COLO829 (cell line): ENCODE results near the gene PDCD6IP.
"Not testable (repeated sequence)": the region's sequence is repeated elsewhere in the genome, so short reads cannot be mapped to it uniquely, and the experiment has no call there.

ENCODE experiments used
- DNase-seq: peaks from one replicate; pipeline ENCODE4 v3.0.0; 2012; ENCODE audit warnings: low spot score

PDCD6IP gene

DNA sequence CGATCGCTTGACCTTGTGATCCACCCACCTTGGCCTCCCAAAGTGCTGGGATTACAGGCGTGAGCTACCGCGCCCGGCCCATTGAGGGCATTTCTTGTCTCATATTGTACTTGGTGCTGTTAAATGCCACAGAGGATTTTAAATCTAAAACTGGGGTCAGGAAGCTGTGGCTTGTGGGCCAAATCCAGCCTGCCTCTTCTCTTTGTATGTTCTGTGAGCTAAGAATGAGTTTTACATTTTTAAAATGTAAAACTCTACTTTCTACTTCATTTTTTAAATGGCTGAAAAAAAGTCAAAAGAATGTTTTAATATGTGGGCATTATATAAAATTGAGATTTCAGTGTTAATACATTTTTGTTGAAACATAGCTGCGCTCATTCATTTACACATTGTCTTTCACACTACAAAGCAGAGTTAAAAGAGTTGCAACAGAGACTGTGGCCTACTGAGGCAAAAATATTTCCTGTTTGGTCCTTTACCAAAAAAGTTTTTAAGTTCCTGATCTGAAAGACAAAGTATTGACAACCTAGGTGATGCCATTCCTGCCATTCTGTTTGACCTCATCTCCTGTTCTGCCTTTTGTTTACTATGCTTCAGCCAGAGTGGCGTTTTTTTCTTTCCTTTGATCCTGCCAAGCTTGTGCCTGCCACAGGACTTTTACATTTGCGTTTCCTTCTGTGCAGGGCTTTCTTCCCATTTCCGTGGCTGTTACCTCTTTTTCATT lies 50.4 kb downstream of the PDCD6IP start:
- DNase-seq: no peak

DNA sequence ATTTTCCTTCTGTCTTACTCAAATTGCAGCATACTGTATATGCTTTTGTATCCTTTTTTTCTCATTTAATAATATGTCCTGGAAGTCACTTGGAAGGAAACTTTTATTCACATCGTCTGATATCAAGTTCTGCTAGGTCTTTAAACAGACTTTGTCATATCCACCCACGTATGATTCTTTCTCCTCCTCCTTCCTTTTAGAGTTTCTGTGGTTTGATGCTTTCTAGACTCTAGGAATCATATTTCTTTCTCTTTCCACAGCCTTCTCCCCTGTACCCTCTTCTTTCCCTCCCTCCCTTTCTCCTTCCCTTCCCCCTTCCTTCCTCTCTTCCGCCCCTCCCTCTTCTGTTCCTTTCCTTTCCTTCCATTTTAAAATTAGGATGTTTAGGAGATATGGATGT lies 52.2 kb downstream of the PDCD6IP start:
- DNase-seq: not testable (repeated sequence)

DNA sequence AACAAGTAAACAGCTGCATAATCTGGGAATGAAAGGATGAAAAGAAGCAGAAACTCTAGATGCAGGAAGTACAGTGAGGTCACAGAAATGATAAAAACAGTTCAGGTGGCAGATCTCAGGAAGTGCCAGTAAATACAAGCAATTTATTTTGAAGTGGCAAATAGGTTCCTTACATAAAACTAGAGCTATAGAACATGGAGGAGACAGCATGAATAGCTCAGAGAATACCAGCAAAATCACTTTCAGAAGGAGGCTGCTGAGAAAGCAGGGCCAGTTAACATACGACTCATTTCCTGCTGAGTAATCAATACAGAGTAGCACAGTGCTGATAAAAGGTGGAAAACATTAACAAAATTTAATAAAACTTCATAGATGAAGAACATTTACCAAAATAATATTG lies 57.0 kb downstream of the PDCD6IP start:
- not testable (repeated sequence) for DNase-seq

DNA sequence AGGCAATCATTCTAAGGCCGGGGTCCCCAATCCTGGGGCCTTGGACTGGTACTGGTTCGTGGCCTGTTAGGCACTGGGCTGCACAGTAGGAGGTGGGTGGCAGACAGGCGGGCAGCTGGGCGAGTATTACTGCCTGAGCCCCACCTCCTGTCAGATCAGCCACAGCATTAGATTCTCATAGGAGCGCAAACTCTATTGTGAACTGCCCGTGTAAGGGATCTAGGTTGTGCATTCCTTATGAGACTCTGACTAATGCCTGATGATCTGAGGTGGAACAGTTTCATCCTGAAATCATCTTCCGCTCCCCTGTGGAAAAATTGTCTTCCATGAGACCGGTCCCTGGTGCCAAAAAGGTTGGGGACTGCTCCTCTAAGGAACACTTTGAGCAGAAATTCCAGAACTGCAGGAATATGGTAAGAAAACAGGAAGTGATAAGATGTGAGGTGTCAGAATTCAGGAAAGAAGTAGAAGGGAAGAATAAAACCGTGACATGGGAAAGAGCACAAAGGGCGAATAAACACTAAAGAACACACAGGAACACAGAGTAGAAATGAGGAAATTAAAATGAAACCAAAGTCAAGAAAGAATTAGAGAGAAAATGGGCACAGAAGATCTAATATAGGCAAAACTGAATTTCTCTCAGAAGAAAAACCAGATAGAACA lies 57.6 kb downstream of the PDCD6IP start:
- no peak for DNase-seq

DNA sequence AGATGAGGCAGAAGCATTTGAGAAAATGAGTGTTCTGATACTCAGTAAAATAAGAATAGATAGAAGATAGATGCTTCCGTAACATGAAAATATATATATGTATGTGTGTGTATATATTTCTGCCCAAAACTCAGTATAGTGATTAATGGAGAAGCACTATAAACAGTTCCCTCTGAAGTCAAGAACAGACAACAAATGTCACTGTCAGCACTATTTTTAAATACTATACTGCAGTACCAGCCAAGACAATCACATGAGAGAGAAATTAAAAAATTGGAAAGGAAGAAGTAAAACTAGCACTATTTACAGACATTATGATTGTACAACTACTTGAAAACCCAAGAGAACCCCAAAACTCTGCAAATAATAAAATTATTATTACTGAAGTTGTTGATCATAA lies 59.3 kb downstream of the PDCD6IP start:
- DNase-seq: not testable (repeated sequence)

DNA sequence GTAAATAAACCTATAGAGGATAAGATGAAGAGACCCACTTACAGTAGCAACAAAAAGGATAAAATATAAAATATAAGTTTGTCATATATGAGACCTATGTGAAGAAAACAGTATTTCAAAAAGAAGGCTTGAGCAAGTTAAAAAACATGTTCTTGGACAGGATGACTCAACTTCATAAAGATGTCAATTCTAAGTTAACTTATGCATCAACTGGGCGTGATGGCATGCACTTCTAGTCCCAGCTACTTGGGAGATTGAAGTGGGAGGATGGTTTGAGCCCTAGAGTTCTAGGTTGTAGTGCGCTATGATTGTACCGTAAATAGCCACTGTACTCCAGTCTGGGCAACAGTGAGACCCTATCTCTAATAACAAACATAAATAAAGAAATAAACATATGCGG lies 59.7 kb downstream of the PDCD6IP start:
- no peak for DNase-seq

DNA sequence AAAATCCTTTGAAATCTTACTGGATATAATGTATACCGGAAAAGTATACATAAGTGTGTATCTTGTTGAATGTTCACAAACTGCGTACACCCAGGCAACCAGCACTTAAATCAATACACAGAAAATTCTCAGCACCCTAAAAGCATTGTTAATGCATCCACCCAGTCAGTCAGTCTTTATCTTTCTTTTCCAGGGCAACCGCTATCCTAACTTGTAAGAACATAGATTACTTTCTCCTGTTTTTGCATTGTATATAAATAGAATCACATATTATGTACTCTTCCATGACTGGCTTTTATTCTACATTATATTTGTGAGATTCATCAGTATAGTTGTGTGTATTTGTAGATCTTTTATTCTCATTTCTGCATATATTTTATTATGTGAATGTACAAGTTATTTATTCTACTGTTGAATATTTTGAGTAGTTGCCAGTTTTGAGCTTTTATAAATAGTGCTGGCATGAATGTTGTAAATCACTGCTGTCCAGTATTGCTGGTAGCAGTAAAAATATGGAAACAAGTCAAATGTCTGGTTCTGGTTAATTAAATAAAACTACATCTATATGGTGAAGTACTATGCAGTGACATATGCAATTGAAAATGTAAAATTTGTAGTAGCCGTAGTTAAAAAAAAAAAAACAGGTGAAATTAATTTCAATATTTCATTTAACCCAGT lies 62.1 kb downstream of the PDCD6IP start:
- DNase-seq: no peak

DNA sequence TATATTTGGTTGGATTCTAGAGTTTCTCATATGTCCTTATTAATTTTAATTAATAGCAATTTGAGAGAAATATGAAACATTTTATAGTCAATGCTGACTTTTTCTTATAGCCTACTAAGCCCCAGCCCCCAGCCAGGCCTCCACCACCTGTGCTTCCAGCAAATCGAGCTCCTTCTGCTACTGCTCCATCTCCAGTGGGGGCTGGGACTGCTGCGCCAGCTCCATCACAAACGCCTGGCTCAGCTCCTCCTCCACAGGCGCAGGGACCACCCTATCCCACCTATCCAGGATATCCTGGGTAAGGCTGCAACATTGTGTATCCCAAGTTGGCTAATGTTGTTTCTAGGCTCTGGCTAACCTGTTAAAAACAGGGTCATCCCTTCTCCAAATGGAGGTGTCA lies 66.7 kb downstream of the PDCD6IP start:
- DNase-seq: no peak

DNA sequence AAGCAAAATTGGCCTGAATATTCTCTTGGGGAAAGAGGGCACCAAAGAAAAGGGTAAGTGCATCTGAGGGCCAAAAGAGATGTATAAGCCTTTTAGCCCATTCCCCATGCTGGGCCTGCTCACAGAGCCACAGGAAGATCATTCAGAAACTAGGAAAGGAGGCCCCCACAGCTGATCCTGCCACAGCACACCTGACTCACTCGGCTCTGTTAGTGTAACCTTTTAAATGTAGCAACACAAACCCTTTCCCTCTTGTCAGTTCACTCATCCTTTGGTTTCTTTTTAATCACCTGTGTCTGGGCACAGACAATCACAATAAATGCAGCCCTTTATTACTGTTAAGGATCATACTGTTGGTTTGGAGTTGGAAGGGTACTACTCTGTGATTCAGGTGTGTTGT lies 69.9 kb downstream of the PDCD6IP start:
- no peak for DNase-seq

DNA sequence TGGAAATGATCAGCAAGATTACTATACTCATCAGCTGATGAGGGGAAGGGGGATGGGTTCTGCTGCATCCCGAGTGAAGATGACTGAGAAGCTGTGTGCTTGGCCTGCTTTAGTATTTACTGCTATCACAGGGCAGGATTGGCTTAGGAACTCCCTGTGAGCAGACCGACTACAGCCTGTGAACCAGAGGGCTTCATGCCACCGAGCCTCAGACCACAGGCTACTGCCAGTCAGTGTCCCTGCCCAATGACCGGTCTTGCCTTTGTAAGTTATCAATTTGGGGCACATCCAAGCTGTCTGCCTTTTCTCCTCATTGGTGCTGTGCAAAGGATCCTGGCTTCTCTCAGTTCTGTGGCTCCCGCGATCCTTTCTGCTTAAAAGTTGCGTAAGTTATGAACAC lies 71.5 kb downstream of the PDCD6IP start:
- DNase-seq: no peak

DNA sequence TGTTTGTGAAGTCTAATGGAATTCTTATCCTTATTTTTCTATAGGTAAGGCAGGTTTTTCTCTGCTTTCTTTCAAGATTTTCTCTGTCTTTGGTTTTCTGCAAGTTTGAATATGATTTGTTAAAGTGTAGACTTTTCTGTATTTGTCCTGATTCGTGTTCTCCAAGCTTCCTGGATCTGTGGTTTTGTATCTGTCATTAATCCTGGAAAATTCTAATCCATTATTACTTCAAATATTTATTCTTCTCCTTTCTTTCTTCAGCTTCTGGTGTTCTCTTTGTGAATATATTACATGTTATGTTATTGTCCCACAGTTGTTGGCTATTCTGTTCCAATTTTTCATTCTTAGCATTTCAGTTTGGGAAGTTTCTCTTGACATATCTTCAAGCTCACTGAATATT lies 76.4 kb downstream of the PDCD6IP start:
- no peak for DNase-seq

DNA sequence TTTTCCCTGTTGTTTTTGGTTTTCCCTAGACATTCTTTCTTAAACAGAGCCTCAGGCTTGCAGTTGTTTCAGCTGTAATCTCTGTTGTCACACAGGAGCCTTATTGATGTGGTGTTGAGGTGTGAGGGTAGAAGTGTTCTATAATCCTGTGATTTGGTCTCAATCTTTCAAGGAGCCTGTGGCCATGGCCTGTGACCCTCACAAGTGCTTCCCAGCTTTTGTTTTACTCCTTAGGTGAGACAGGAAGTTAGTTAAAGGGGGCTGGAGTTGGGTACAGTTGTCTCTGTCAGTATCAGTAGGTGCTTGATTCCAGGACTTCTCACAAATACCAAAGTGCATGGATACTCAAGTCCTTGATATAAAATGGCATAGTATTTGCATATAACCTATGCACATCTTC lies 77.2 kb downstream of the PDCD6IP start:
- DNase-seq: no peak

DNA sequence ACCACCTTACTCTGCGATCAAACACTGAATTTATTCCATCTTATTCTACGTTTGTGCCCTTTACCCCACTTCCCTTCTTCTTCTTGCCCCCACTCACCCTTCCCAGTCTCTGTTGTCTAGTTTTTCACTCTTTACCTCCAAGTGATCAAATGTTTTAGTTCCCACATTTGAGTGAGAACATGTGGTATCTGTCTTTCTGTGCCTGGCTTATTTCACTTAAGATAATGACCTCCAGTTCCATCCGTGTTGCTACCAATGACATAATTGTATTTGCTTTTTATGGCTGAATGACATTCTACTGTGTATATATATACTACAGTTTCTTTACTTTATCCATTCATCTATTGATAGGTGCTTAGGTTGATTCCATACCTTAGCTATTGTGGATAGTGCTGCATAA lies 78.8 kb downstream of the PDCD6IP start:
- no peak for DNase-seq

DNA sequence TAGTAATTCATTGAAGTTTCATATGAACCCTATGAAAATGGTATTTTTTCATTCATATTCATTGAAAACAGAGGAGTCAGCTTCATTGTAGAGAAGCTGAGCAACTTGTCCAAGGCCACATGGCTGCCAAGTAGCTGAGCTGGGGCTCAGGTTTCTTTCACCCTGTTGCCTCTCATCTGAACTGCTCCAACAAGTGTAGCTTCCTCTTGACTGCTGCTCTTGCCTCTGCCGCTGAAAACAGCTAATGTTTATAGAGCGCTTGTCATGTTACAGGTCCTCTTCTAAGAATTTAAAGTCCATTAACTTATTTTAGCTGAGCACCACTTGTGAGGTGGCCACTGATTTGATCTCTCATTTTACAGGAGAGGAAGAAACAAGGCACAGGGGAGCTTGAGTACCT lies 81.1 kb downstream of the PDCD6IP start:
- DNase-seq: no peak

DNA sequence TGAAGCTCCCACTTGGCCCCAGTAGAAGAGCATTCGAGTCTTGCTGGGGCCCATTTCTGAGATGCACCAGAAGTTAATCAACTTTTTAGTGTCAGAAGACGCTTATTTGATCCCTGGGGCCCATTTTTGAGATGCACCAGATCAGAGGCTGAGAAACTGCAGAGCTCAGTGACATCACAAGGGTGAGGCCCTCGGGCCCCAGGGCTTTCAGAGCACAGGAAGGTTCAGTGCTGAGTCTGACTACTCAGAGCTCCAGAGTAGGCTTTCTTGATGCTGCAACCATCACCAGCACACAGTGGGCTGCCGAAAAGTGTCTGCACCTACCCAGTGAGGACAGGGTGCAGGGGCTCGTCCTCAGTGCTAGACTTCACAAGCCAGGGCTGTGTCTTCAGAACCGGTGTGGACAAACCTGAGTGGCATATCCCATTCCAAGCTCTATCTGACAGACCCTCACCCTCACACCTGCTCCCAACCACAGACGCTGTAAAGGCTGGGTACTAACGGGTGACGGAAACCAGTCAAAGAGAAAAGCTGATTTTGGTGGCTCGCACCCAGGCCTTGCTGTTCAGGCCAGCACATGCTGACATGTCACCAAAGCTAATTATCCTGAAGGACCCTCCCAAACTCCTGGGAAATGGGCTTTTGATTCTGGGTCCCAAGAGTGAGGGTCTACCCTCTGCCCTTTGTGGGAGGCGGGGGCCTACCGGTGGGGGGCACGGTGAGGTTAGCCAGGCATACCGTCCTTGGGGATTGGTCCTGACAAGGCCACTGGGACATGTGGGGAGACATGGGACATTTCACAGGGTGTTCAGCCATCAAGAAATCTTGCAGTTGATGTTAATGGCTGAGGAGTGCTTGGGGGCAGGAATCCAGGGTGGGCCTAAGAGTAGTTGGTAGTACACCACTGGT lies 83.0 kb downstream of the PDCD6IP start:
- DNase-seq: no peak

DNA sequence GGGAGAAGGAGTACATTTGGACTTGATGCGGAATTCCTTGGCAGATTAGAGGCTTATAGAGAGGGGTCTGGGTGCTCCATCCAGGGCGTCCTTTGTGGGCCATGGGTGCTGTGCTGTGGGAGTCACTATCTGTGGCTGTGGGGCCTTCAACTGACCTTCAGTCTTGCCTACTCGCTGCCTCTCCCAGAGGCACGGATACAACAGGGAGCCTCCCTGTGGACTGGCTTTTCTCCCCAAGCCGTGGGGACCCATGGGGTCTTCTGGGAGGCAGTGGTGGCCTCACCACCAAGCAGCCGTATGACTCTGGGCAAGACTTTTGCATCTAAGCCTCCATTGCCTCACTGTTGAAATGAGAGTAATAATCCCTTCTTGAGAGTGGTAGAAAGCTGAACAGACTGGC lies 83.9 kb downstream of the PDCD6IP start:
- DNase-seq: no peak

DNA sequence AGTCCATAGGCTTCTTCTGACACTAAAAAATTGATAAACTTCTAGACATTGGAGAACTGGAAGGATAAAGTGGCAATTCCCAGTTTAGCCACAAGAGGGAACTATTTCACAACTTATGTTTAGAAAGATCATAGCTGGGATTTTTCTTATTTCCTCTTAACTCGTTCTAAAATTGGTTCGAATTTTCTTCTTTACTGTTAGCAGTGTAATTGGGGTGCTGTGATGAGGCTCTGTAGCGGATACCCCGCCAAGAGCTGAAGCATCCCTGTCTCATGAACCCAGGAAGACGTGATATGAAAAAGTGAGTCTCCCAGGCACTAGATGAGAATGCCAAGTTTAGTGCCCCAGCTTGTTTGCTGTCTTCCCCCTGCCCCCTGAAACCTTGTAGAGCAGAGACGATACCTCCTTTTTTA lies 85.1 kb downstream of the PDCD6IP start:
- DNase-seq: peak; percentile 61

DNA sequence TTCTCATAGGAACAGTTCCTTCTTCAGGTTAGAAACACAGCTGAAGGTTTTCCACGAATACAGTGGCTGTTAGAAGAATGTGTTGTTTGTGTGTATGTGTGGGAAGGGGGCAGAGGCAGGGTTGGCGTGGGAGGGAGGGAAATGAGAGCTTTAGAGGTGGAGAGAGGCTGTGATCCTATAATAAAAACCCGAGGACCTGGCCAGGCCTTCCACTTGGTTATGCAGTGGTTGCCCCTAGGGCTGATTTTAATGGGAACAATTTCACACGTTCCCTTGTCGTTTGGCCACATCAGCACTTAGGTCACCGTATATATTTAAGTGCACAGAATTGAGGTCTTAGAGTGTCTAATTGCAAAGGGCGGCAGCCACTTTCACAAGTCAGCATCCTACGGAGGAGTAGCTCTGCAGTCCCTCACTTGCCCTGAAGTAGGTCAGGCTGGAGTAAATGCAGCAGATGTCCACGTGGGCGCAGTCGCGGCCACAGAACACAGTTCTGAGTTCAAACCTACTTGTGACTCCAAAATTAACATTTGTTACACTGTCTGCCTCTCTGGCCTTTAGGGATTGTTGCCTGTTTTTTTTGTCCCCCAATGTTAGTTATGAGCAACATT lies 85.6 kb downstream of the PDCD6IP start:
- DNase-seq: peak; percentile 46

DNA sequence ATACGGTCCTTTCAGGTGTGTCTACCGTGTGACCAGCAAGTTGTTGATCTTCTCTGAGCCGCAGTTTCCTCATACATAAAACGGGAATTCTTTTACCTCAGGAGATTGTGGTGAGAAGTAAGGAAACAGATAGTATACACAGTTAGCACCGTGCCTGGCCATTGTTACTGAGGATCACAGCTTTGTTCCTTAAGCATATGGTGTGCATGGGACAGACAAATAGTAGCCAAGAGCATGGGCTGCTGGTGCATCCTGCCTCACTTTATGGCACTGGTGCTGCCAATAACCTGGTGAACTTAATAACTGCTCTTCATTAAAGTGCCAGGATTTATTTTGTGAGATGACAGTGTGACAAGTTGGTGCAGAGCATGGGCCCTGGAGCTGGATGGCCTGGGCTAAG lies 86.3 kb downstream of the PDCD6IP start:
- no peak for DNase-seq

DNA sequence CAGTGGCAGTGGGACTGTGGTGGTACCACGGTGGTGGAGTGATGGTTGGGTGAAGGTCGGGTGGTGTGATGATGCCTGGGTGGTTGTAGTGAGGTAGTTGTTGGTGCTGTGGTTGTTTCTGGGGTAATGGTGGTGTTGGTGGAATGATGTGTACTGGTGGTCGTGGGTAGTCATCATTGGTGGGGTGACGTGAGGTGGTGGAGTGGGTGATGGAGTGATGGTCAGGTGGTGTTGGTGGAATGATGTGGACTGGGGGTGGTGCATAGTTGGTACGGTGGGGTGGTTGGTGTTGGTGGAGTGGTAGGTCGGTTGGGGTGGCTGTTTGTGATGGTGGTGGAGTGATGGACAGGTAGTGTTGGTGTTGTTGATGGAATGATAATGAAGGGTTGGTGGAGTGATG lies 87.1 kb downstream of the PDCD6IP start:
- DNase-seq: no peak

DNA sequence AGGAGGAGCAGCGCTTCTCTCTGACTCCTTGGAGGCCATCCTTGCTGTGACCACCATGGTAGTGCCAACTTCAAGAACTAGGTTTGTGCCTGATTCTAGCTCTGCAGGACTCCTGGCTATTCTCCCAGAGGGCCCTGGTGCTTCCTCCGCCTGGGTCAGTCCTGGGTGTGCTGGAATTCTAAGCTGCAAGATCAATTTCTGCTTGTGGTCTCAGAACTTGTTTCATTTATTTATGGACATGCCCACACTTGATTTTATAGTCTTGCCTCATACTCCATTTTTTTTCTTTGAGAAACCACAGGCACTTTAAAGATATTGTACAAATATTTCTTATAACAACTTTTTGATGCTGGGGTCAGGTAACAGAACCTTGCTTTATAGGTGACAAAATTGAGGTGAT lies 87.6 kb downstream of the PDCD6IP start:
- DNase-seq: no peak

DNA sequence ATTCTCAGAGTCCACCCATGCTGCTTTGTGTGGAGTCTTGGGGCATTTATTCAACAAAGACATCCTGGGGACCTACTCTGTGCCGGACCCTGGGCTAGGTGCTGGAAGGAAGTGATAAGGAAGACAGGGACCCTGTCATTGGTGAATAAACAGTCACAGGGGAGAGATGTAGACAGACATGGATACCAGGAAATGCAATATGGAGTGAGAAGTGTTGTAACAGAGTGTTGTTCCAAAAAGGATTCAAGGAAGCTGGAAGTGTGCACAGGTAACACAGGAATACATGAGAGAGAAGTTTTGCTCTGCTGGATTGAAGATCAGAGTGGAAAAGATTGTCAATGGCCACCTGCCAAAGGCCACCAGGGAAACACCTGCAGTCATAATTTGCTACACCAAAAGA lies 89.0 kb downstream of the PDCD6IP start:
- DNase-seq: no peak
